ENCODE data around the gene PLA2G2C. TPM values are rescaled to one million over a fixed set of nuclear protein-coding genes. Genes with fewer than 3 reads are reported as not detected.

Gene PLA2G2C
- total RNA-seq, 1 donor from 2014 or later = 0.65 TPM

DNA sequence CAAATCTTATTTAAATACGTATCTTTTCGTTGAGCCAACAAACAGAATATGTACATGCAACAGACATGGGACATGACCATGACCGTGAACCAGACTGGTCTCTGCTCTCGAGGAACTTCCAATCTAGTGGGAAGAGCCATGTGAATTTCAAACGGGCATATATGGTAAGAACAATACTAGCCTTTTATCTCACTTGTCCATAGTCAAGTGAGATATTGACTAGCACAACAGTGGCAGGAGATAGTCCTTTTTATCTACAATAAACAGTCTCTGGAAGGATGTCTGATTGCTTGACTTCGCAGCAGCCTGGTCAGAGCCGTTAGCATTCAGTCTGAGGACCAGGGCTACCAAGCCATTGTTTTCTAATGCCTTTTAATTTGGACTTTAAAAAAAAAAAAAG lies 12.6 kb upstream of the PLA2G2C start:
- Mint-ChIP-seq H3K9me3 (no peaks in the 10 kb centered on the region), H3K27me3 (ENCODE audit: insufficient read depth) (peaks cover 35% of the 10 kb centered on the region), H3K36me3 (ENCODE audit: low read depth) (peaks cover 4% of the 10 kb centered on the region), H3K27ac (no peak overlapping the region), H3K4me1 (ENCODE audit: low read depth) (peaks cover 10% of the 10 kb centered on the region), H3K4me3 (no peak overlapping the region)
- DNase-seq (ENCODE audit: low spot score) = no peak
- intact Hi-C loops (cut with micrococcal nuclease) = no loop called here

DNA sequence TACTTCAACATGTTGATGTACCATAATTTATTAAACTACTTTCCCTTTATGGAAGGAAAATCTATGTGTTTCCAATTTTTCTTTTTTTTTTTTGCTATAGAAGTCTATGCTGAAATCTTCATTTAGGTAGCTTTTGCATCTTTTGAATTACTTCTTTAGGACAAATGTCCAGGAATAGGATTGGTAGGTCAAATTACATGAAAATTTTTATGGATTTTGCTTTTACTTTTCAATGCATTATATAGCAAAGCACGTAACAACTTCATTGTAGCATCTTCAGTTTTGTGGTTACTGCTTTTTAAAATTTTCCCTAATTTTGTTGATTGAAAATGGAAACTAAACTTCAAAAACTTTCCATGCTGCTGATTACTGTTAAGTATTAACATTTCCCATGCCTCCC lies 12.0 kb upstream of the PLA2G2C start:
- intact Hi-C loops (cut with micrococcal nuclease) = no loop called here
- H3K36me3 Mint-ChIP-seq (ENCODE audit: low read depth) = peaks cover 4% of the 10 kb centered on the region
- no peaks in the 10 kb centered on the region for H3K9me3 Mint-ChIP-seq
- no peak for DNase-seq (ENCODE audit: low spot score)
- H3K27ac Mint-ChIP-seq = no peak overlapping the region
- no peak overlapping the region for H3K4me3 Mint-ChIP-seq
- H3K4me1 Mint-ChIP-seq (ENCODE audit: low read depth) = peaks cover 10% of the 10 kb centered on the region
- peaks cover 35% of the 10 kb centered on the region for H3K27me3 Mint-ChIP-seq (ENCODE audit: insufficient read depth)

DNA sequence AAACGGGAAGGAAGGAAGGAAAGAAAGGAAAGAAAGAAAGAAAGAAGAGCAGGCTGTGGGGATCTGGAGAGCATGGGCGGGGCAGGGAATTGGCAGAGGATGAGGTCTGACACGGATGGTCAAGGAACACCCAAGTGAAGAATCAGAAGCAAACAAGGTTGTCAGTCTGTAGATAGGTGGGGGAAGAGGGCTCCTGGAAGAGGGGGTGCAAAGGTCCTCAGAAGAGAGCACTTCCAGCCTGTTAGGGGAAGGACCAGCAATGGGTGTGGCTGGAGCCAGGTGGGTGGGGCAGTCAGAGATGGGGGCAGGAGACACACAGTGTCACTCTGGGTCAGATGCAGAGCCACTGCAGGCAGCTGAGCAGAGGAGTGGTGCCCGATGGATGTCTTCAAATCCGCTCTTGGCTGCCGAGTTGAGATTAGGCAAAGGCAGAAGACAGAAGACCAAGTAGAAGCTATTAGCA lies 11.0 kb upstream of the PLA2G2C start:
- Mint-ChIP-seq H3K27ac (no peak overlapping the region), H3K4me1 (ENCODE audit: low read depth) (peaks cover 16% of the 10 kb centered on the region), H3K27me3 (ENCODE audit: insufficient read depth) (peaks cover 34% of the 10 kb centered on the region), H3K36me3 (ENCODE audit: low read depth) (peaks cover 8% of the 10 kb centered on the region), H3K4me3 (no peak overlapping the region), H3K9me3 (no peaks in the 10 kb centered on the region)
- DNase-seq (ENCODE audit: low spot score) = no peak
- intact Hi-C loops (cut with micrococcal nuclease) = no loop called here

DNA sequence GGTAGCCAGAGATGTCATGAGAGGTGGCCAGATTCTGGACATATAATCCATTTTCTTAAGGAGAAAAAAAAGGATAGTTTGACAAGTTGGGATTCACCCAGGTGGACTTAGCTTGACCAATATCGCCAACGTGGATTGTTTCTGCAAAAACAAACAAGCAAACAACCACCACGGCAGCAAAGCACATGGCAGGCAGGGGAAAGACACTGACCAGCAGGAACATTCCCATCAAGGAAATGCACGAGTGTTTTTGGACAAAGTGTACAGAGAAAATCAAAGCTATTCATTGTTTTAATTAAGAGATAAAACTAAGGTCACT lies 9.1 kb upstream of the PLA2G2C start:
- intact Hi-C loops (cut with micrococcal nuclease) = loop anchor here (1.0 kb wide), 6 partner anchors 10 to 277 kb away; no protein-coding TSS in a partner anchor
- Mint-ChIP-seq H3K27me3 (ENCODE audit: insufficient read depth) (peaks cover 34% of the 10 kb centered on the region), H3K9me3 (no peaks in the 10 kb centered on the region), H3K36me3 (ENCODE audit: low read depth) (peaks cover 9% of the 10 kb centered on the region), H3K4me1 (ENCODE audit: low read depth) (peaks cover 19% of the 10 kb centered on the region), H3K4me3 (no peak overlapping the region), H3K27ac (no peak overlapping the region)
- DNase-seq (ENCODE audit: low spot score) = no peak

DNA sequence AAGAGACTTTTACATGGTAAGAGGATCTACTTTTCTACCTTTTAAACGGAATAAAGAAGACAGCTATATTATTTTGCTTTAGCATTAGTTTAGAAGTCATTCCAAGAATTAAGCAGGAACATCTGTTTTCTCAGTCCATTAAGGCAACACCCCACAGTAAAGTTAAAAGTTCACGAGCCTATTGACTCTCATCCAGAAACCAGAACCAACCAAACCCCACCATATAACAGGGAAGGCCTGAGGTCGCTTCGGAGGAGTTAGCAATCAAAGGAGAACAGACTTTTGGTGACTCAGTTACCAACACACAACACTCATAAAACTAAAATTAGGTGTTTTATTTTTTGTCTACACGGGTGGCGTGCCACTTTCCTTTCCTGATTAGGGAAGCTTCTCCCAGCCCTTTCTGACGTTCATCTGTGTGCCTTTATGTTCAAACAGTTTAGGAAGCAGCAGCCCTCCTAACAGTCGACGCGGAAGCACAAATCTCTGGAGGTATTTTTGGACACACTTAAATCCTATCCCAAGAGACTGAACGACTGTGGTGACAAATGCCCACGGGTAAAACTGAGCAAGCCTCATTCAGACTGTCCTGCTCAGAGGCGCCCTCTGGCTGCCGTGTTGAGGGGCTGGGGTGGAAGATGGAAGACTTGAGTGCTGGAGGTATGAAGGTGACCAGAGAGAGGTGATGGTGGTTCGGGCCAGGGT lies 8.6 kb upstream of the PLA2G2C start:
- intact Hi-C loops (cut with micrococcal nuclease) = loop anchor here (1.0 kb wide), 6 partner anchors 10 to 277 kb away; no protein-coding TSS in a partner anchor
- Mint-ChIP-seq H3K36me3 (ENCODE audit: low read depth) (peaks cover 9% of the 10 kb centered on the region), H3K9me3 (no peaks in the 10 kb centered on the region), H3K27me3 (ENCODE audit: insufficient read depth) (peaks cover 31% of the 10 kb centered on the region), H3K4me1 (ENCODE audit: low read depth) (peaks cover 19% of the 10 kb centered on the region), H3K4me3 (no peak overlapping the region), H3K27ac (no peak overlapping the region)
- DNase-seq (ENCODE audit: low spot score) = peak; percentile 67

DNA sequence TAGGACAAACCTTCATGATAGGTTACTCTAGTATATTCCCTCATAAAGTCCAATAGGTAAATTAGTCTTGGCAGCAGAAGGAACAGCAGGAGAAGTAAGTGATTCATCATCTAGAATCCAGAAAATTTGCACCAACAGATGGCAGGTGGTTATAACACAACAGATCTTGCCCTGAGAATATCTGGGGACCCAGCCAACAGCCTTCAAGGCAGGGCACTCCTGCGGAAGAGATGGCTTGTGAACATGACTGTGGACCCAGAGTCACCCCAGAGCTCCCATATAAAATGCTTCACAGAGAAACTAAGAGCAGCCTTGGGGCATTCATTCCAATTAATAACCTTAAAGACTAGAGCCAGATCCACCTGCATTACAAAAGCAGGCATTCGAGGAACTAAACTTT lies 7.9 kb upstream of the PLA2G2C start:
- DNase-seq (ENCODE audit: low spot score) = no peak
- peaks cover 10% of the 10 kb centered on the region for H3K36me3 Mint-ChIP-seq (ENCODE audit: low read depth)
- intact Hi-C loops (cut with micrococcal nuclease) = no loop called here
- no peak overlapping the region for H3K4me3 Mint-ChIP-seq
- H3K27ac Mint-ChIP-seq = no peak overlapping the region
- no peaks in the 10 kb centered on the region for H3K9me3 Mint-ChIP-seq
- peaks cover 31% of the 10 kb centered on the region for H3K27me3 Mint-ChIP-seq (ENCODE audit: insufficient read depth)
- peaks cover 22% of the 10 kb centered on the region for H3K4me1 Mint-ChIP-seq (ENCODE audit: low read depth)

DNA sequence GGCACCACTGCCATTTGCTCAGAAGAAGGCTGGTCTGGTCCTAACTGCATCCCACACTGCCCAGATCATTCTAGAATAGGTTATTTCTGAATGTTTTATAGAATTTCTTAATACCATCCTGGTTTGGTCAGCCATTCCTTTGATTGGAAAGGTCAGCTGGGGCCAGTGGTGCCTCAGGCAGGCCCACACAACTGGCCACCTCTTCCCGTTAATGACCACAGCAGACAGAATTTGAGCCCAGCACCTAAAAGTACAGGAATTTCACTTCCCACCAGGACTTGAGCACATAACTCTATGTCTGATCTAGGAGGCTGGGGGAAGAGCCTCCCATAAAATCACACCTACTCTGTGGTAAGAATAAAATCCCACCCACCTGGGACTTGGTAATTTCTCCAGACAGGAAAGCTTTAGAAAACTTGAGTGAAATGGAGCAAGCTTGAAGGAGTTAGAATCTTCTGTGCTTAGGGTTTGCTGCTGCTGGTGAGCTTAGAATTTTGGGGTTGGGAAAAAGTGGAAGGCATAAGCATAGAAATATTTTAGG lies 6.6 kb upstream of the PLA2G2C start:
- DNase-seq (ENCODE audit: low spot score) = no peak
- Mint-ChIP-seq H3K27ac (no peak overlapping the region), H3K4me3 (no peak overlapping the region), H3K27me3 (ENCODE audit: insufficient read depth) (peaks cover 30% of the 10 kb centered on the region), H3K9me3 (no peaks in the 10 kb centered on the region), H3K4me1 (ENCODE audit: low read depth) (peaks cover 35% of the 10 kb centered on the region), H3K36me3 (ENCODE audit: low read depth) (peaks cover 11% of the 10 kb centered on the region)
- intact Hi-C loops (cut with micrococcal nuclease) = no loop called here

DNA sequence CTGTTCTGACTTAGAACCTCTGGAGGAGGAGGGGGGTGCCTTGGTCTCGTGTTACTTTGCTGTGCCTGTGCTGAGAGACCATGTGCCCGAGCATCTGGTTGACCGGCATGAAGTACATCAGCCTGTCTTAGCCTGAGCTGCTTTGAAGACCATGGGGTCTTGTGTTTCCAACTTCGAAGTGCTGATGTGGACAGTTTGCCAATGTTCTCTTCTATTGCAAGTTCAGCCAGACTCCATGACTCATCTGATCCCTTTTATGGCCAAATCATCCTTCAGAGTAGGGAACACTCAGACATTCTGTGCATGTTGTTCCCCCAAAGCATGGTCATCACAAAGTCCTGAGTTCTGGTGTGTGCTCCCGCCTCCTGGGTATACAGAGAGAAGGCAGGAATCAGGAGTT lies 6.0 kb upstream of the PLA2G2C start:
- no peaks in the 10 kb centered on the region for H3K9me3 Mint-ChIP-seq
- H3K27me3 Mint-ChIP-seq (ENCODE audit: insufficient read depth) = peaks cover 30% of the 10 kb centered on the region
- H3K4me1 Mint-ChIP-seq (ENCODE audit: low read depth) = peaks cover 40% of the 10 kb centered on the region
- DNase-seq (ENCODE audit: low spot score) = no peak
- intact Hi-C loops (cut with micrococcal nuclease) = no loop called here
- no peak overlapping the region for H3K4me3 Mint-ChIP-seq
- H3K36me3 Mint-ChIP-seq (ENCODE audit: low read depth) = peaks cover 11% of the 10 kb centered on the region
- peak overlapping the region; percentile 40 for H3K27ac Mint-ChIP-seq

DNA sequence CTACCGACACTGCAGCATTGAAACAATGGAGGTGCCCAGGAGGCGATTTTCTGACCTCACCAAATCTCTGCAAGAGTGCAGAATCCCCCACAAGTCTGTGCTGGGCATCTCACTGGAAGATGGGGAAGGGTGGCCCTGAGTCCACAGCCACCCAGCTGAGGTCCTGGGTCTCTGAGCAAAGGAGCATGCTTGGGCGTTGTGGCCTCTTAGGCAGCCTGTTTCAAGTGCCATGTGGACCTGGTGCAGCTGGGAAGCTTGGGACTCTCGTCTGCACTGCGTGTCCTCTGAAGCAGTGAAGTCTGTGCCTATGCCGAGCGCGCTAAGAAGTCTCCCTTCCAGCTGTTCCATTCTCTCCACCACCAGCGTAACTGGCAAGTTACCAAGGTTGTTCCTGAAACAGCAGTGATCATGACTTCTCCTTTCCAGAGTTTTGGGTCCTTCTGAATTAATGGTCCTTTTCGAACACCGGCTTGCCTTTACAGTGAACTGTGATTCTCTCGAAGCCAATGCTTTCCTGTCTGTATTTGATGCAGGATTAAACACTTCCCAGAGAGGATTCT lies 5.0 kb upstream of the PLA2G2C start:
- Mint-ChIP-seq H3K27ac (no peak overlapping the region), H3K27me3 (ENCODE audit: insufficient read depth) (peaks cover 28% of the 10 kb centered on the region), H3K9me3 (no peaks in the 10 kb centered on the region), H3K4me1 (ENCODE audit: low read depth) (peaks cover 51% of the 10 kb centered on the region), H3K4me3 (no peak overlapping the region), H3K36me3 (ENCODE audit: low read depth) (peaks cover 11% of the 10 kb centered on the region)
- intact Hi-C loops (cut with micrococcal nuclease) = no loop called here
- no peak for DNase-seq (ENCODE audit: low spot score)

DNA sequence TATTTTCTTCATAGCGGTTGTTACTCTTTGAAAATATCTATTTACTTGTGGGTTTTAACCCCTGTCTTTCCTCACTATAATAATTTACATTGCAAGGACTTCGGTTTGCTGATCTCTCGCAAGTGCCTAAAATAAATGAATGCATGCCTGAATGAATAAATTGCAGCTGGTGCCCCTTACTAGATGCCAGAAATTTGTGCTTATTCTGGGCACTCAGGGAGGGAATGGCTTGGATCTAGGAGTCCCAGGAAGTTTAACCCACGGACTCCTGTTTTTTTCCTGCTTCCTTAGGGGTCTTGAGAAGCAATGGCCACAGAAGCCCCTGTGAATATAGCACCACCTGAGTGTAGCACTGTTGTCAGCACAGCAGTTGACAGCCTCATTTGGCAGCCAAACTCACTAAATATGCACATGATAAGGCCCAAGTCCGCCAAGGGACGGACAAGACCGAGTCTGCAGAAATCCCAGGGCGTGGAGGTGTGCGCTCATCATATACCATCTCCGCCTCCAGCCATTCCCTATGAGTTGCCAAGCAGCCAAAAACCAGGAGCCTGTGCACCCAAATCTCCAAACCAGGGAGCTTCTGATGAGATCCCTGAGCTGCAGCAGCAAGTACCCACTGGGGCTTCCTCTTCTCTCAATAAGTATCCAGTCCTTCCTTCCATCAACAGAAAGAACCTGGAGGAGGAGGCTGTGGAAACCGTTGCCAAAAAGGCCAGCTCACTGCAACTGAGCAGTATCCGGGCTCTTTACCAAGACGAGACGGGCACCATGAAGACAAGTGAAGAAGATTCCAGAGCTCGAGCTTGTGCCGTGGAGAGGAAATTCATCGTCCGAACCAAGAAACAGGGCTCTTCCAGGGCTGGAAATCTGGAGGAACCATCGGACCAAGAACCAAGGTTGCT lies 4.2 kb upstream of the PLA2G2C start:
- Mint-ChIP-seq H3K4me1 (ENCODE audit: low read depth) (peaks cover 53% of the 10 kb centered on the region), H3K27me3 (ENCODE audit: insufficient read depth) (peaks cover 28% of the 10 kb centered on the region), H3K27ac (no peak overlapping the region), H3K36me3 (ENCODE audit: low read depth) (peaks cover 11% of the 10 kb centered on the region), H3K4me3 (no peak overlapping the region), H3K9me3 (no peaks in the 10 kb centered on the region)
- intact Hi-C loops (cut with micrococcal nuclease) = no loop called here
- no peak for DNase-seq (ENCODE audit: low spot score)

DNA sequence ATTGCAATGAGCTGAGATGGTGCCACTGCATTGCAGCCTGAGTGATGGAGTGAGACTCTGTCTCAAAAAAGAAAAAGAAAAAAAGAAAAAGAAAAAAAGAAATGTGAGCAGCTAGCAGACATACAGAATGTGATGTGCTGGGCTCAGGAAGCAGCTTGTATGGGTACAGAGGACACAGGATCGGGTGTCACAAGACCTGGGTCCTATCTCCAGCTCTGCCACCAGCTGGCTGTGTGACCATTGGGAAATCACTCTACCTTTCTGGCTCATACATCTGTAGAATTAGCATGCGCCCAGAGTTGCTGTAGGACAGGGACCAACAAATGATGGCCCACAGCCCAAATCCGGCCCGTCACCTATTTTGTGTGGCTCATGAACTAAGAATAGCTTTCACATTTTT lies 3.3 kb upstream of the PLA2G2C start:
- Mint-ChIP-seq H3K27ac (no peak overlapping the region), H3K4me1 (ENCODE audit: low read depth) (peaks cover 53% of the 10 kb centered on the region), H3K36me3 (ENCODE audit: low read depth) (peaks cover 10% of the 10 kb centered on the region), H3K27me3 (ENCODE audit: insufficient read depth) (peaks cover 23% of the 10 kb centered on the region), H3K9me3 (no peaks in the 10 kb centered on the region), H3K4me3 (no peak overlapping the region)
- DNase-seq (ENCODE audit: low spot score) = no peak
- intact Hi-C loops (cut with micrococcal nuclease) = loop anchor here (5.0 to 10.0 kb wide), 3 partner anchors 37 to 1237 kb away; no protein-coding TSS in a partner anchor

DNA sequence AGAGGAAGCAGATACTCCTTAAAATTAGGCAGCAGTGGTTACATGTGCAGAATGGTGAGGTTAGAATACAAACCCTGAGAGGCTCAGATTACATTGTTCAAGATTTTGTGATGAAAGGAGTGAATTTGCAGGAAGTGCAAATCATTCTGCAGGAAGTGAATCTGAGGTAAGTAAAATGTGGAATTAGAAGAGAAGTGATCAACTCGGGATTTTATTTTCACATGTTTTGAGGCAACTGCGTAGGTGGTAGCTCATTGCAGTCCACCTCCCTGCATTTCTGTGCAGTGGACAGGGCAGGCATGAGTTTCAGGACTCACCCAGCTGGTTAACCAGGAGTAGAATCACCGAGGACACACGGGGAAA lies 2.1 kb upstream of the PLA2G2C start:
- Mint-ChIP-seq H3K9me3 (no peaks in the 10 kb centered on the region), H3K27me3 (ENCODE audit: insufficient read depth) (peaks cover 17% of the 10 kb centered on the region), H3K4me1 (ENCODE audit: low read depth) (peaks cover 64% of the 10 kb centered on the region), H3K36me3 (ENCODE audit: low read depth) (peaks cover 12% of the 10 kb centered on the region), H3K27ac (peak overlapping the region; percentile 22), H3K4me3 (peak overlapping the region; percentile 86)
- intact Hi-C loops (cut with micrococcal nuclease) = loop anchor here (5.0 to 10.0 kb wide), 3 partner anchors 36 to 1236 kb away; no protein-coding TSS in a partner anchor
- no peak for DNase-seq (ENCODE audit: low spot score)
